ENCODE measurements around the gene CAND2.
A peak's percentile ranks its signal among the peaks of the same experiment; 100 is the strongest.
"Not testable (repeated sequence)": the region's sequence is repeated elsewhere in the genome, so short reads cannot be mapped to it uniquely, and the experiment has no call there.

CAND2 gene

DNA sequence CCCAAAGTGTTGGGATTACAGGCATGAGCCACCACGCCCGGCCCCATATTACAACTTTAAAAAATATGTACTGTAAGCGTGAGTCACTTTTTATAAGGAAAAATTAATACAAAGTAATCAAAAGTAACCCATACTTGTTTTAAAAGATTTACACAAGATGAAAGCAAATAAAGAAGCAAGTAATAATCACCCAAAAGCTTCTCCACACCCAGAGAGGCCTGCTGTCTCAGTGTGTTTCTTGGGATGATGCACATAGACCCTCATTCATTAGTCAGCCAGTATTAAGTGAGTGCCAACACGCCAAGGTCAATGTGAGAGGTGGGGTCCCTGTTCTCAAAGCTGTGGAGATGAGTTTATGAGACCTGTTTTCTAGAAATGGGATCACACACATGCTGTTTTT is 32.9 kb downstream of the CAND2 start:
- DNase-seq (ENCODE audit: low read depth in 3 of 3, low spot score in 1 of 3), result no peak

- DNase-seq (ENCODE audit: low read depth in 3 of 3, low spot score in 1 of 3), result no peak
Observed at GRCh38 chr3:12829886-12830784, 33.7 kb downstream of the CAND2 start.

DNA sequence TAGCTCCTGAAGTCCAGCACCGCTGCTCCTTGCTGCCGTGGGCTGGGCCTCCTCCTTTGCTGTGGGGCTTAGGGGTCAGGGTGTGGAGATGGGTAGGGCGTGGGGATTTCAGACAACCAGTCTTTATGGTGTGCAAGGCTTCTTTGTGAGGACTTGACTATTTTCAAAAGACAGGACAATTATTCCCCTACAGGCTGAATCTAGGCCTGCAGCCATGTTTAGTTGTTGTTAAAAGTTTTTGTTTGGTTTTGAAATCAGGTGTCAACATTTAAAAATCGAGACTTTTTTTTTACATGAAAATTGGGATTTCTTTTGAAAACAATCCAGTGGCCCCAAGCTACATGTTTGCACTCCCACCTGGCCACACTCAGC is 34.3 kb downstream of the CAND2 start:
- no peak for DNase-seq (ENCODE audit: low read depth in 3 of 3, low spot score in 1 of 3)

DNA sequence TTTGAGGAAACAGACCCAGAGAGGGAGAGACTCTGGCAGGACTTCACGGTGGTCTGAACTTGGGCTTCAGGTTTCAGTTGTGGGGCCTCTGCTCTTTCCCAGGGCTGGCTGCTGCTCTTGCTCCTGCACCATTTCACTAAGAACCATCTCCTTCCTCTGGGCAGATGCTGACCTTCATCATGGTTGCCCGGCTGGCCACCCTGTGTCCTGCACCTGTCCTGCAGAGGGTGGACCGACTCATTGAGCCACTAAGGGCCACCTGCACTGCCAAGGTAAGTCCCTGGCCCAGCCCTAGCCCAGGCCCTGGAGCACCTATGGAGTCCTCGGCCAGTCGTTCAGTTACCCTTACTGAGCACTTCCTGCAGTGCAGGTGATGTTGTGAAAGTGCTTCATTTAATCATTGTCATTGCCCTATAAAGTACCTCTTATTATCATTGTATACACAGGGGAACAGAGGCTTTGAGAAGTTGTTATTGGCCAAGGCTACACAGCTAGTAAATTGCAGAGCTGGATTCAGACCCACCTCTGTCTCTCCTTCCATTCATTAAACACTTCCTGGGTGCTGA is 34.9 kb downstream of the CAND2 start:
- DNase-seq (ENCODE audit: low read depth in 3 of 3, low spot score in 1 of 3), result no peak

DNA sequence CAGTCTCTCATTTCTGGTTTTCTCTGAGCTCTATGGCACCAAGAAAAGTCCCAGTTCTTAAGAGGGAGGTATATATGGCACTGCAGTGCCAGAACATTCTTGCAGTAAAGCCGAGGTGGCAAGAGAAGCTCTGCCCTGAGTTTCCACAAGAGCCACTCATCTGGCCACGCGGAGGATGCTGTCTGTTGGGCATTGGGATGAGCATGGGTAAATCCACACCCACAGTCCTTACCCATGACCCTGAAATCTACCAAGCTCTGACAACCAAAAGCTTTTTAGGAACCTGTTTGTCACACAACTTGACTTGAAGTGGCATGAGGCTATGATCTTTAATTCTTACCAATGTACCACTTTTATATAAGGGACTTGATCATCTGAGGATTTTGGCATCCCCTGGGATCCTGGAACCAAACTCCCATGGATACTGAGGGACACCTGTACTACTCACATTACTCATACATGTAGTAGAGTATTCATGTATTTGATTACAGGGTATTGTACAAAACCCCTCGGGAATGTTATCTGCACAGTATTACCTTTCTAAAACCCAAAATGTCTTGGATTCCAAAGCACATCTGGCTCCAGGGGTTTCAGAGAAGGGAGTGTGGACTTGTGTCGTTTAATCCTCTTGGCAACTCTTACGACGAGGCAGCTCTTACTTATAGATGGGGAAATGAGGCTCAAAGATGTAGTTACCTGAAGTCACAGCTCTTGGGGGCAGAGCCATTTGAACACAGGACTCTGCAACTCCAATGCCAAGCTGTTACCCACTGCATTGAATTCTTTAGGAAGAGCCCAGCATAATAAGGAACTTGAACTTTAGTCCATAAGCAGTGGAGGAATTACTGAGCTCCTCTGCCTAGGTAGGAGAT is 36.1 kb downstream of the CAND2 start:
- DNase-seq (ENCODE audit: low read depth in 3 of 3, low spot score in 1 of 3), result no peak

- DNase-seq (ENCODE audit: low read depth in 3 of 3, low spot score in 1 of 3), result no peak
Observed at GRCh38 chr3:12833222-12834161, 37.0 kb downstream of the CAND2 start.

- no peak for DNase-seq (ENCODE audit: low read depth in 3 of 3, low spot score in 1 of 3)
Observed at GRCh38 chr3:12835052-12835665, 38.7 kb downstream of the CAND2 start.

DNA sequence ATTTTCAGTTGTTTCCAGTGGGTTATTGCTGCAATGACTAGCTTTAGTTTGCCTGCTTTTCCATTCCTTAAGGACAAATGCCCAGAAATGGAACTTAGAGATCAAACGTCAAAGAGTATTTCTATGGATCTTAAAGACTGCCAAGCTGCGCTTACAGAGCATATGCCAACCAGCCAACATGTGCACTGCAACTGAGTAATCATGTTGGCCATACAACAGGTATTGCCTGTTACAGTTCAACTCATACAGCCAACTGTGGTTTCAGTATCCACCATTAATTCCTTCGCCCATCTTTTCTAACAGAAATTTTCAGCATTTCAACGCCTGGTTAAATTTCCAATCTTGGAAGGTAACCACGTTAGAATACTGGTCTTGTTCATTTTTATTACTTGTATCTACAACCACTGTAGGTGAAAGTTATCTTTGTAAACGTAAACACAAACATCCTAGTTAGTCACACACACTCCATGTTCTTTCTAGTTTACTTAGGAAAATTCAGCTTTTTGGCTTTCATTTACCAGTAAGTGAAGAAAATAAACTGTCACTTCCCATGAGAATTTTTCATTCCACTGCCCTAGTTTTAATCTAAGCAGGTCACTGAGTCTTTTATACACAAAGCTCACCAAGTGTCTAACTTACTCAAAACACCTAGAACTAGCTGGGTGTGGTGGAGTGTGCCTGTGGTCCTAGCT is 41.0 kb downstream of the CAND2 start:
- DNase-seq (ENCODE audit: low read depth in 3 of 3, low spot score in 1 of 3), result no peak

DNA sequence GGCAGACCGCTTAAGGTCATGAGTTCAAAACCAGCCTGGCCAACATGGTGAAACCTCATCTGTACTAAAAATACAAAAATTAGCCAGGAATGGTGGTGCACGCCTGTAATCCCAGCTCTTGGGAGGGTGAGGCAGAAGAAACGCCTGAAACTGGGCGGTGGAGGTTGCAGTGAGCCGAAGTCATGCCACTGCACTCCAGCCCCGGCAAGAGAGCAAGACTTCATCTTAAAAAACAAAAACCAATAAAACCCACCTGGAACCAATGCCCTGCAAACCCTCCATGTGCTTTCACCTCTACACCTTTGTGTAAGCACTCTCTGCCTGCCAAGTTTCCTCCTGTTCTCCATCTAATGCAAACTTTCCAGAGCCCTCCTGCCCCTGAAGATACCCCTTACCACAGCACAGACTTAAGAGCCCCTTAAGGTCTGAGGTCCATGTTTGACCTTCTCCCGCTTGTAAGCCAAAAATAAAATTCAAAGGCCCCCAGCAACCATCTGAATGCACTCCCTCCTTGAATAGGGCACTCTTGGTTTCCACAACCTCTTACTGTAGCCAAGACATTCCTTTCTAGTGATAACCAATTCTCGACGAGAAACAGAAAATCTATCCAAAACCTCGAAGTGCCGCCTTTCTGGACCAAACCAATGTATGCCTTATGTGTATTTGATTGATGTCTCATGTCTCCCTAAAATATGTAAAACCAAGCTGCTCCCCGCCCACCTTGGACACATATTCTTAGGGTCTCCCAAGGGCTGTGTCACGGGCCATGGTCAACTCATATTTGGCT is 41.9 kb downstream of the CAND2 start:
- no peak for DNase-seq (ENCODE audit: low read depth in 3 of 3, low spot score in 1 of 3)

GRCh38 chr3:12839156-12839946 is 42.9 kb downstream of the CAND2 start:
- no peak for DNase-seq (ENCODE audit: low read depth in 3 of 3, low spot score in 1 of 3)

DNA sequence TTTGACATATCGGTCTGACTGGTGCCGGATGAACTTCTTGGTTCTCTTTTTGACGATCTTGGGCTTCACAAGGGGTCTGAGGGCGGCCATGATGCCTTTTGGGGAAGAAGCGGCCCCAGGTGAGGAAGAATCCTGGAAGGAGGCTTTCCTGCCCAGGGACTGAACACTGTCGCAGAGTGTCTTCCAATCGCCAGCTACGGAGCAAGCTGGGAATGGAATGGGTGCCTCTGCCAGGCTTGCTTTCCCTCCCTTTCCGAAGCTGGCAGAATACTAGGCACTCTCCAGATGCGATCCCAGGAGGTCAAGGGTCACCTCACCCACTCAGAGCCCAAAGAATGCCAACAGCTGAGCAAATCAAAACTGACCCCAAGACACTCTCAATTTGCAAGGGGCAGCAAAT is 43.7 kb downstream of the CAND2 start:
- not testable (repeated sequence) for DNase-seq (ENCODE audit: low read depth in 3 of 3, low spot score in 1 of 3)

- no peak for DNase-seq (ENCODE audit: low read depth in 3 of 3, low spot score in 1 of 3)
Observed at GRCh38 chr3:12840591-12841148, 44.2 kb downstream of the CAND2 start.

DNA sequence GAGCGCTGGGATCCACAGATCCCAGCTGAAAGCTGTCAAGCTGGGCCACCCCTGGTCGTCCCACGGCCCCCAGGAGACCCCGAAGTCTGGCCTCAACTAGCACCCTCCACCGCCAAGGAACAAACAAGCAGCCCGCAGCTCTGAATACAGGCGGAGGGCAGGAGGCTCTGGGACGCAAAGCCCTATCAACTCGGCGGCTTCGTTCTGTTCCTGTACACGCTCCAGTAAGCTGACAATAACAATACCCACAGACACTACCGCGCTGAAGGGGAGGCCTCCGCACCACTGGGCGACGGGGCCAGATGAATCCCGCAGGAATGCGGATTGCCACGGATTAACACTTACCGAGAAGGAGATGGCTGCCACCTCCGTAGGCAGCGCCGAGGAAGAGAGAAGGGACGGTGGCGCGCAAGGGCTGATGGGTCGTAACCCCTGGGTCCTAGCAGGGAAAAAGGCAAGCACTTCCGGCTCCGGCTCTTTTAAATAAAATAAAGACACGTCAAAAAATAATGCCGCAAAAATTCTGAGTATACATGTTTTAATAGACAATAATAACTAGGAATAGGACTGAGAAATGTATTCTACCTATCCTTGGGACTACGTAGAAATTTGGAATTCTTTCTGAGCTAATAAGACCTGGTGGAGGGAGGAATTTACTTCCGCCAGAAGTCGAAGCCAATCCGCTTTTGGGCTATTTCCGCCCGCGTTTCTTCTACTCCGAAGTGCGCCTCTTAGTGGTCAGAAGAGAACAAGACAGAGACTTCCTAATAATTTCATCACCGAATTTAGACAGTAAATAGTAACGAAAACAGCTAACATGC is 44.9 kb downstream of the CAND2 start, which contains the start of gene RPL32:
TSS of gene RPL32 (minus strand) at position 417 of the 821 bp plus-strand sequence. CDS start 1,328 bp downstream, outside the sequence.
- peak; percentile 63 to 67 (median 66) for DNase-seq (ENCODE audit: low read depth in 3 of 3, low spot score in 1 of 3)

- no peak for DNase-seq (ENCODE audit: low read depth in 3 of 3, low spot score in 1 of 3)
Observed at GRCh38 chr3:12841970-12842328, 45.5 kb downstream of the CAND2 start.

- DNase-seq (ENCODE audit: low read depth in 3 of 3, low spot score in 1 of 3), result no peak
Observed at GRCh38 chr3:12842469-12842868, 46.0 kb downstream of the CAND2 start.

DNA sequence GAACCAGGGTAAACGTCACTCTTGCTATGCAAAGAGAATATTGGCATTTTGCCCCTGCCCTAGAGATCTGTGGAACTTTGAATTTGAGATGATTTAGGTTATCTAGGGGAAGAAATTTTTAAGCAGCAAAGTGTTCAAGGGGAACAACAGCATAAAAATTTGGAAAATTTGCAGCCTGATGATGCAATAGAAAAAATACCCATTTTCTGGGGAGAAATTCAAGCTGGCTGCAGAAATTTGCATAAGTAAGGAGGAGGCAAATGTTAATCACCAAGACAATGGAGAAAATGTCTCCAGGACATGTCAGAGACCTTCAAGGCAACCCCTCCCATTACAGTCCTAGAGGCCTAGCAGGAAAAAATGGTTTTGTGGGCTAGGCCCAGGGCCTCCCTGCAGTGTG is 49.3 kb downstream of the CAND2 start:
- no peak for DNase-seq (ENCODE audit: low read depth in 3 of 3, low spot score in 1 of 3)

DNA sequence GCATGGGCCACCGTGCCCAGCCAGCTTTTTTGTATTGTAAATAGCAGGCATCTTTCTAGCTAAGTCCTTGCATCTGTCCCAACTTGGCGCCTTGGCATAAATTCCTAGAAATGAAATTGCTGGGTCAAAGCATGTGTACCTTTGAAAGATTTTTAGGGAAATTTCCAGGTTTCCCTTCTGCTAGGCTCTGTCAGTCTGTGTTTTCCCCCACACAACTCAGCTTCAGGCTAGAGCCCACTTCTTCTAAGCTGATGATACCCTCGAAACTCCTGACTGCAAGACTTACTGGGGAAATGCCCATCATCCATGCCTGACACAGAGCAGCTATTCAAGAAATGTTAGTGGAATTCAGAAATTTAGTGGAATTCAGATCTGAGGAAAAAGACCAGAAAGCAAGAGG is 55.7 kb downstream of the CAND2 start:
- DNase-seq (ENCODE audit: low read depth in 3 of 3, low spot score in 1 of 3), result no peak

Measured in stimulated activated CD4-positive, alpha-beta T cell treated with anti-CD3 and anti-CD28 coated beads, TNF-alpha, amount 100 ng/mL, for 1 hour (primary cell).